ENCODE results near the gene MPP3.

MPP3 gene

GRCh38 chr17:43790311-43790940, 42.5 kb downstream of the MPP3 start:
- H3K27ac ChIP-seq = no peak overlapping the region
- no peak for TF ChIP-seq CTCF (conservative IDR thresholded peaks at IDR 0.05; ENCODE audit: low read depth, low read length)
- no peak overlapping the region for H2AFZ ChIP-seq (ENCODE audit: low read depth)

GRCh38 chr17:43789482-43789881, 43.5 kb downstream of the MPP3 start:
- H3K36me3 ChIP-seq (ENCODE audit: insufficient read depth) = no peaks in the 10 kb centered on the region
- no peaks in the 10 kb centered on the region for H3K4me1 ChIP-seq (ENCODE audit: low read depth, poor library complexity, severe bottlenecking)
- no peak overlapping the region for H3K9ac ChIP-seq
- no peak overlapping the region for H3K27ac ChIP-seq
- H2AFZ ChIP-seq (ENCODE audit: low read depth) = no peak overlapping the region
- H4K20me1 ChIP-seq (ENCODE audit: insufficient read depth) = no peaks in the 10 kb centered on the region
- H3K79me2 ChIP-seq (ENCODE audit: insufficient read depth, low read depth) = no peaks in the 10 kb centered on the region
- no peak for TF ChIP-seq CTCF (conservative IDR thresholded peaks at IDR 0.05; ENCODE audit: low read depth, low read length)
- H3K4me3 ChIP-seq (IDR thresholded peaks at IDR 0.05; ENCODE audit: insufficient read depth, low read depth, low read length) = no peak overlapping the region
- 0 out of 2 replicates have a peak, but pooled peaks cover under 1% of the 10 kb centered on the region for H3K27me3 ChIP-seq (ENCODE audit: insufficient read depth, low read depth)
- H3K4me2 ChIP-seq = no peak overlapping the region

More at GRCh38 chr17:43790311-43790940, 42.5 kb downstream of the MPP3 start:
- Histone ChIP-seq H3K79me2 (ENCODE audit: insufficient read depth, low read depth) (no peaks in the 10 kb centered on the region), H3K4me3 (IDR thresholded peaks at IDR 0.05; ENCODE audit: insufficient read depth, low read depth, low read length) (no peak overlapping the region), H3K4me2 (no peak overlapping the region), H4K20me1 (ENCODE audit: insufficient read depth) (no peaks in the 10 kb centered on the region), H3K4me1 (ENCODE audit: low read depth, poor library complexity, severe bottlenecking) (no peaks in the 10 kb centered on the region), H3K27me3 (ENCODE audit: insufficient read depth, low read depth) (no peaks in the 10 kb centered on the region), H3K36me3 (ENCODE audit: insufficient read depth) (no peaks in the 10 kb centered on the region), H3K9ac (no peak overlapping the region)

GRCh38 chr17:43788540-43788939, 44.4 kb downstream of the MPP3 start:
- H2AFZ ChIP-seq (ENCODE audit: low read depth) = no peak overlapping the region
- no peak for TF ChIP-seq CTCF (conservative IDR thresholded peaks at IDR 0.05; ENCODE audit: low read depth, low read length)
- no peaks in the 10 kb centered on the region for H3K4me1 ChIP-seq (ENCODE audit: low read depth, poor library complexity, severe bottlenecking)
- 0 out of 2 replicates have a peak, but pooled peaks cover 8% of the 10 kb centered on the region for H3K27me3 ChIP-seq (ENCODE audit: insufficient read depth, low read depth)
- no peak overlapping the region for H3K4me3 ChIP-seq (IDR thresholded peaks at IDR 0.05; ENCODE audit: insufficient read depth, low read depth, low read length)
- H3K36me3 ChIP-seq (ENCODE audit: insufficient read depth) = no peaks in the 10 kb centered on the region
- no peaks in the 10 kb centered on the region for H3K79me2 ChIP-seq (ENCODE audit: insufficient read depth, low read depth)
- no peaks in the 10 kb centered on the region for H4K20me1 ChIP-seq (ENCODE audit: insufficient read depth)
- H3K27ac ChIP-seq = no peak overlapping the region
- no peak overlapping the region for H3K4me2 ChIP-seq
- no peak overlapping the region for H3K9ac ChIP-seq

GRCh38 chr17:43787728-43788127, 45.2 kb downstream of the MPP3 start:
- no peak for TF ChIP-seq CTCF (conservative IDR thresholded peaks at IDR 0.05; ENCODE audit: low read depth, low read length)
- H3K36me3 ChIP-seq (ENCODE audit: insufficient read depth) = no peaks in the 10 kb centered on the region
- no peak overlapping the region for H3K4me2 ChIP-seq
- H3K79me2 ChIP-seq (ENCODE audit: insufficient read depth, low read depth) = no peaks in the 10 kb centered on the region
- no peak overlapping the region for H3K27ac ChIP-seq
- H3K4me1 ChIP-seq (ENCODE audit: low read depth, poor library complexity, severe bottlenecking) = no peaks in the 10 kb centered on the region
- no peak overlapping the region for H3K4me3 ChIP-seq (IDR thresholded peaks at IDR 0.05; ENCODE audit: insufficient read depth, low read depth, low read length)
- H2AFZ ChIP-seq (ENCODE audit: low read depth) = no peak overlapping the region
- H3K27me3 ChIP-seq (ENCODE audit: insufficient read depth, low read depth) = 0 out of 2 replicates have a peak, but pooled peaks cover 8% of the 10 kb centered on the region
- H3K9ac ChIP-seq = no peak overlapping the region
- H4K20me1 ChIP-seq (ENCODE audit: insufficient read depth) = no peaks in the 10 kb centered on the region
